Measurements from ENCODE around the gene FGG.

GRCh38 chr4:154604696-154605200, 7.7 kb downstream of the FGG start:
- TF ChIP-seq EZH2 (IDR thresholded peaks at IDR 0.05; ENCODE audit: insufficient read depth, poor library complexity, severe bottlenecking) (no peak), EZH2phosphoT487 (IDR thresholded peaks at IDR 0.05; ENCODE audit: insufficient read depth, low read depth) (no peak)

Measured in GM23248 (cell line).